WI38 (cell line): ENCODE measurements around the gene DNMT3A.

Source experiments
- H3K4me3 ChIP-seq: 2 replicates; pipeline ENCODE4 v1.5.1; 2011; ENCODE audit warnings: low read depth, mild to moderate bottlenecking, control low read depth, low read length
- CTCF ChIP-seq: IDR thresholded peaks from 2 replicates; pipeline ENCODE4 v1.5.1; 2012; ENCODE audit warnings: low read depth, mild to moderate bottlenecking, control low read depth, low read length

The DNMT3A gene

DNA sequence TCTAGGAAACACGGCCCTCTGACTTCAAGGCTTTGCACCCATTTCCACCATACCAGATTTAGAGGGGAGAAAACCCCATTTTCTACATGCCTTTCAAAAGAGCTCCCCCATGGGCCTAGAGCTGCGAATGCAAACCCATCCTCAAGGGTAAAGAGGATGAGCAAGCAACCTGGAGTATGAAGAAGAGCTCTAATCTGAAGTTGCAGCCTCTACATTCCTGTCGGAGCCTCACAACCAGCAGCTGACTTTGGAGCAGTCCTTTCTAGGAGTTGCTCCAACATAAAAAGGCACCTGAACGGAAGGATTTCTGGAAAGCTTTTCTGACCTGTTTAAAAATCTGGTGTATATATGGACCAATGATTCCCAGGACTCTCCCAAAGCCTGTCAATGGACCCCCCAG lies 91.9 kb downstream of the DNMT3A start:
- no peak overlapping the region for H3K4me3 ChIP-seq
- no peak for TF ChIP-seq CTCF

DNA sequence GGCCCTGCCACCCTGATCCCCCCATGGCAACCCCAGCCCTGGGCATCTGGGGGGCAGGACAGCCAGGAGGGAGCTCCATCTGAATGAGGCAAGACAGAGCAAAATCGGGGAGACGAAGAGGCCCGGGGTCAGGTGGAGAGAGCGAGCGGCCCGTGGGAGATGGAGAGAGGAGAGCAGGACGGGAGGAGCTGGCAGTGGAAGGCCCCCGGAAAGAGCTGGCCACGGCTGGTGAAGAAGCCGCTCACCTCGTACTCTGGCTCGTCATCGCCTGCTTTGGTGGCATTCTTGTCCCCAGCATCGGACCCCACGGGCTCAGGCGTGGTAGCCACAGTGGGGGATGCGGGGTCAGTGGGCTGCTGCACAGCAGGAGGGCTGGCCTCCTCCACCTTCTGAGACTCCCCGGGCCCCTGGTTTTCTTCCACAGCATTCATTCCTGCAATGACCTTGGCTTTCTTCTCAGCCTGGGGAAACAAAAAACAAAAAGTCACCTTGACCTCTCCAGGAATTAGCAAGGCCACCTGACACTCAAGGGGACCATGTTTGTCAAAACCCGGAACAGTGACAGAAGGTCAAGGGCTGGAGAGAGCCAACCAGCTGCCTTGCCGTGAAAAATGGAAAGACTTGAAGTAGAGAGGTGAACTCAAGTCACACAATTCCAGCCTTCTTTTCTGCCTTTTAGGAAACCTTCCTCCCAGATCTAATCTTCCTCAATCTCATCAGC lies 93.8 kb downstream of the DNMT3A start:
- TF ChIP-seq CTCF = no peak
- no peak overlapping the region for H3K4me3 ChIP-seq

- no peak overlapping the region for H3K4me3 ChIP-seq
- TF ChIP-seq CTCF = no peak
Measured at GRCh38 chr2:25246558-25247290, 95.0 kb downstream of the DNMT3A start.

GRCh38 chr2:25246001-25246400 lies 95.7 kb downstream of the DNMT3A start:
- no peak for TF ChIP-seq CTCF
- H3K4me3 ChIP-seq = no peak overlapping the region

DNA sequence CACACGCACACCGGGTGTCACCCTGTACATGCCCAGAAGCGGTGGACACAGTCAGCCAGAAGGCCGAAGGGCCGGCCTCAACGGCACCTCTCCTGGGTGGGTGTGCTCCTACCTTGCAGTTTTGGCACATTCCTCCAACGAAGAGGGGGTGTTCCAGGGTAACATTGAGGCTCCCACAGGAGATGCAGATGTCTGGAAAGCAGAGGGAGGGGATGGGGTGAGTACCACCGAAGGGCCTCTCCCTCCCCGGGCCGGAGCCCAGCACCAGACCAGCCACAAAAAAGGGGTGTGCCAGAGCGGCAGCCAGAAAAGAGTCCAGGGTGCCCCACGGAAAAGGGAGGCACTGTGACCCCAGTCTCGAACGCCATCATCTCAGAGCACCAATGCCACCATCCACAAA lies 96.6 kb downstream of the DNMT3A start:
- no peak for TF ChIP-seq CTCF
- no peak overlapping the region for H3K4me3 ChIP-seq

DNA sequence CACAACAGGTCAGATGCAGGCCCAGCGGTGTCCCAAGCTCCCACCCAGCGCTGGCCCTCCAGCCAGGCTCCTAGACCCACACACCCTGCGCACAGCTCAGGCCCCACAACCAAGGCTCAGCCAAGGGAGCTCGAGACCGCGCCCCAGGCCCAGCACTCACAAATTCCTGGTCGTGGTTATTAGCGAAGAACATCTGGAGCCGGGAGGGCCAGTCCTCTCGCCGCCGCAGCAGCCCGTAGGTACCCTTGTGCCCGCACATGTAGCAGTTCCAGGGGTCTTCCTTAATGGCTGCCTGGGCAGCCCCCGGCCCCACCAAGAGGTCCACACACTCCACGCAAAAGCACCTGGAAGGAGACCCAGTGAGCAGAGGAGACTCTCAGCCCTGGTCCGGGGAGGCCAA lies 97.7 kb downstream of the DNMT3A start:
- no peak overlapping the region for H3K4me3 ChIP-seq

More for the DNA sequence above, 97.7 kb downstream of the DNMT3A start:
- TF ChIP-seq CTCF = no peak
